Measurements from ENCODE around the gene LIF. TPM values are rescaled to one million over a fixed set of nuclear protein-coding genes. Genes with fewer than 3 reads are reported as not detected.
A peak's percentile ranks its signal among the peaks of the same experiment; 100 is the strongest.

Gene LIF
- total and polyA plus RNA-seq, 2 of the 4 experiments (the other 2 are of a cell fraction) = 130 to 214 TPM

GRCh38 chr22:30245181-30245984 is 1.2 kb downstream of the LIF start:
- no peaks in the 10 kb centered on the region for H3K27me3 ChIP-seq (ENCODE audit: control insufficient read depth, insufficient read depth, low read length)
- peak overlapping the region; percentile 89 for H2AFZ ChIP-seq (replicated peaks; ENCODE audit: low read length, poor library complexity)
- peaks cover 37 to 60% of the 10 kb centered on the region in 2 experiments for H3K79me1 ChIP-seq (ENCODE audit: low read depth in 1 of 2, low read length in 2 of 2)
- DNase-seq (no peak), ATAC-seq (ENCODE audit: low read depth) (peak; percentile 1)
- H2BK5ac ChIP-seq (ENCODE audit: low read depth, low read length, poor library complexity, severe bottlenecking) = peak overlapping the region; percentile 94
- peak overlapping the region; percentile 98 for H3K14ac ChIP-seq (replicated peaks; ENCODE audit: low read depth, low read length)
- H2BK20ac ChIP-seq (ENCODE audit: low read depth, low read length) = peak overlapping the region; percentile 84
- no CpG with 5 or more reads among the region's 15 CpGs for WGBS, 2 experiments (ENCODE audit: extremely low coverage in 2 of 2, insufficient read length in 1 of 2)
- H2BK15ac ChIP-seq (ENCODE audit: low read depth, low read length) = peak overlapping the region; percentile 100
- H3K4me1 ChIP-seq (ENCODE audit: control insufficient read depth, insufficient read depth, low read length) = peaks cover 66% of the 10 kb centered on the region
- ChIA-PET POLR2A (ENCODE audit: unreplicated experiment) (interaction anchor here (0.5 to 0.8 kb wide), 2 partner anchors 33 to 137 kb away, joined by 3 to 4 read pairs; no protein-coding TSS in a partner anchor), CTCF (no interaction called here)
- H4K91ac ChIP-seq (ENCODE audit: insufficient read depth, low read depth, low read length) = peak overlapping the region; percentile 99
- peak overlapping the region; percentile 100 for H2AK5ac ChIP-seq (ENCODE audit: low read depth, low read length)
- in situ Hi-C loops (cut with MboI; ENCODE audit: low sequenced_read_pairs) (no loop called here), intact Hi-C loops (cut with micrococcal nuclease) (loop anchor here (5.0 kb wide), 1 partner anchor 88 kb away; no protein-coding TSS in a partner anchor), dilution Hi-C loops (cut with HindIII; ENCODE audit: low sequenced_read_pairs, unreplicated experiment) (no loop called here)
- peak overlapping the region; percentile 100 for H3K27ac ChIP-seq (ENCODE audit: insufficient read depth, low read length)
- peaks cover 47% of the 10 kb centered on the region for H3K36me3 ChIP-seq (ENCODE audit: control insufficient read depth, insufficient read depth, low read length)
- peak overlapping the region; percentile 100 for H3K4ac ChIP-seq (ENCODE audit: low read depth, low read length)
- peak overlapping the region; percentile 99 for H3K23ac ChIP-seq (ENCODE audit: low read depth, low read length)
- peak overlapping the region; percentile 100 for H3K18ac ChIP-seq (ENCODE audit: low read depth, low read length)
- BruUV-seq (replicated peaks) = no TSS peak
- H2BK120ac ChIP-seq (ENCODE audit: low read depth, low read length) = peak overlapping the region; percentile 99
- H4K5ac ChIP-seq (ENCODE audit: low read depth, low read length) = peak overlapping the region; percentile 100
- H4K8ac ChIP-seq (ENCODE audit: low read depth in 2 of 2, low read length in 2 of 2) = peak overlapping the region; percentile 94 to 96
- peak overlapping the region; percentile 94 for H3K4me2 ChIP-seq (ENCODE audit: low read depth, low read length)
- H3K9ac ChIP-seq (ENCODE audit: low read depth, low read length) = peak overlapping the region; percentile 100
- no peaks in the 10 kb centered on the region for H4K20me1 ChIP-seq (ENCODE audit: insufficient read depth, low read length)
- H3K9me3 ChIP-seq (ENCODE audit: control insufficient read depth, insufficient read depth, low read length) = no peaks in the 10 kb centered on the region
- peaks cover 25% of the 10 kb centered on the region for H3K9me1 ChIP-seq (ENCODE audit: insufficient read depth, low read length)
- peak overlapping the region; percentile 87 for H3K56ac ChIP-seq (ENCODE audit: extremely low read depth, insufficient read depth, low read length)
- TF ChIP-seq POLR2A (IDR thresholded peaks at IDR 0.05; ENCODE audit: low read depth, low read length) (peak; percentile 25), NFE2L2 (IDR thresholded peaks at IDR 0.05; ENCODE audit: low read depth, low read length) (no peak)
- H2AK9ac ChIP-seq (replicated peaks; ENCODE audit: low read depth, low read length, poor library complexity) = peak overlapping the region; percentile 96
- H3K4me3 ChIP-seq (ENCODE audit: insufficient read depth, low read depth, low read length) = peak overlapping the region; percentile 87
